OCI-M2 (cell line): Measurements from ENCODE around the gene SSC5D.
A peak's percentile ranks its signal among the peaks of the same experiment; 100 is the strongest.
"Not testable (repeated sequence)": the region's sequence is repeated elsewhere in the genome, so short reads cannot be mapped to it uniquely, and the experiment has no call there.

Source experiments
- DNase-seq: peaks from one replicate; lab custom pipeline; 2025; ENCODE audit not compliant: unreplicated experiment; lab: John Stamatoyannopoulos, UW

Gene SSC5D

DNA sequence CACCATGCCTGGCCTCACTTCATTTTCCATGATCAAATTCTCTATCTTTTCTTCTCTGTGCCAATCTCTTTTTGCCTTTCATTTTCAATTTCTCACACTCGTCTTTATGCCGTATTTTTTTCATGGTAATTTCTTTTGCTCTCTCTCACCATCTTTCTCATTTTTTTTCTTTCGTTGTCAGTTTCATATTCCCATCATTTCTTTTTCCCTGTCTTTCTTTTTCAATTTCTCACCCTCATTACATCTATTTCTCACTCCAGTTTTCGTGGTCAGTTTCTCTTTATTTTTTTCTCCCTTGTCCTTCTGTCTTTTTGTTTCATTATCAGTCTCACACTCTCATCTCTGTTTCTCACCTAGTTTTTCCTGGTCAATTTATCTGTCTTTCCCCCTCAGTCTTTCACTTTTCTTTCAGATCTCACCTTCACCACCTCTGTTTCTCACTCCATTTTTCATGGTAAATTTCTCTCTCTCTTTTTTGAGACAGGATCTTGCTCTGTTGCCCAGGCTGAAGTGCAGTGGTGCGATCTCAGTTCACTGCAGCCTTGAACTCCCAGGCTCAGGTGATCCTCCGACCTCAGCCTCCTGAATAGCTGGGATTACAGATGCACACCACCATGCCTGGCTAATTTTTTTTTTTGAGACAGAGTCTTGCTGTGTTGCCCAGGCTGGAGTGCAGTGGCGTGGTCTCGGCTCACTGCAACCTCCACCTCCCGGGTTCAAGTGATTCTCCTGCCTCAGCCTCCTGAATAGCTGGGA is 14.1 kb downstream of the SSC5D start:
- no peak for DNase-seq

DNA sequence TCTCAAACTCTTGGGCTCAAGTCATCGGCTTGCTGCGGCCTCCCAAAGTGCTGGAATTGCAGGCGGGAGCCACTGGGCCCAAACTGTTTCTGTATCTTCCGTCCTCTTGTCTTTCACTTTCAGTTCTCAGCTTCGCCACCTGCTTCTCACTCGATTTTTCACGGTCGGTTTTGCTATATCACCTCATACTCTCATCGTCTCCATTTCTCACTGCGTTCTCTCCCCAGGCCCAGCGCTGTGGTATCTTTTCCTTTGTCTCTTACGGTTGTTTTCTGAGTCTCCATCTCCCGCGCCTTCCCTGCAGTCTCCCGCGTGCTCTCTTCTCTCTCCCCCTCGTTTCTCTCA is 14.9 kb downstream of the SSC5D start:
- no peak for DNase-seq

DNA sequence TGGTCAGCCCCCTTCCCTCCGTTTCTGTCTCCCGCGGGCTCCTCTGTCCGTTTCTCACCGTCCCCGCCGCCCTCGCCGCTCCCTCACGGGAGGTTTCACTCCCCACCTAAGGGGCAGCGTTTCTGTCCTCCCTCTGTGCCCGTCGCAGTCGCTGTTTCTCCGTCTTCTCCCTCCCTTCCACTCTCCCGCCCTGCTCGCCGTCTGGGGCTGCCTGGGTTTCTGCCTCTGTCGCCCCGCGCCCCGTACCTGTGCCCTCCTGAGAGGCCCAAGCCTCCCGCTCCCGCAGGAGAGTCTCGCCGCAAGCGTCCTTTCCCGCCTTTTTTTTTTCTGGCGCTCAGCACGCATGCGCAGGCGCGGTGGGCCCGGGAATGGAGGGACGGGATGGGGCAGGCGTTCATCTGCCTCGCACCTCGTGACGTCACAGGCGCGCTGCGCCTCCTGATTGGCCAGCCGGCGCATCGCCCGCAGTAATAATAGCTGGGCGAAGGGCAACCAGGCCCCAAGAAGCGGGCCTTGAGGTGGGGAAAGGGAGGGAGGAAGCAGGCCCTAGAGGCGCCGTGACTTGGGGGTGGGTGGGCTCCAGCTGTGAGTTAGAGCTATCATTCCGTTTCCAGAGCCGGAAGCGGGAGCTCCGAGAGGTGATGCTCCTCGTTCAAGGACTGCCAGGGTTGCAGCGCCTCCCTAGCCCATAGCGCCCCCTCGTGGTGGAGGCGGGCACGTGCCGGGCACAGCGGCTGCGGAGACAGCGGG is 15.4 kb downstream of the SSC5D start:
- peak; percentile 29 for DNase-seq

- DNase-seq = no peak
These were observed 16.0 kb downstream of the SSC5D start for GRCh38 chr19:55504252-55504603.

DNA sequence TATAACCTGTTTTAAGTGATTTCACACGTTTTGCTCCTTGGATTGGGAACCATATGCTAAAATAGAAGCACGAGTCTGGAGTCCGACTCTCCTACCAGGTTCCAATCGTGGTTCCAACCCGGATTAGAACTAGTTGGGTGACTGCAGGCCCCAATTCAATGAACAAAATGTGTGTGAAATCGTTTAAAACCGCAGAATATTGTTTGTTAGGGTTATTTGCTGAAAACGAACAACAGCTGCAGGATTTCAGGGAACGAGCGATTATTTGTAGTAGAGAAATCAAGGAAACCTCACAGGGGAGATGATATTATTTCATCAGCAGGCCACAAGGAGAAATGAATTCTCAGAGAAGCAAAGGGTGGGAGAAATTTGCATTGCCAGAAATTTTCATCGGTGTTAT is 16.7 kb downstream of the SSC5D start:
- no peak for DNase-seq

DNA sequence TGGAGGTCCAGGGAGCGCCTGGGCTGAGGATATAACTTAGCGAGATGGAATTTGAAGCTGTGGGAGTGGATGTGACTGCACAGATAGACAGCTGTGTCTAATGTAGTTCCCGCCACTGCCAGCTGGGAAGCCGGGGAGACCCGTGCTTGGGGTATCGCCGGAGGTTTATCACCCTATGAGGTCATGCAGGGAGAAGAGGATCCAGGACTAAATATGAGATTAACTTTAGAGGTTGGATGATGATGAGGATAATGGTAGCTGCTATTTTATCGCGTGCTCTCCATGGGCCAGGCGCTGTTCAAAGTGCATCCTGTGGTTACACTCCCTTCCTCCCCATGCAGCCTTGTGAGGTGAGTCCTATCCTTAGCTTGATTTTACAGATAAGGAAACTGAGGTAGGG is 19.9 kb downstream of the SSC5D start:
- no peak for DNase-seq

DNA sequence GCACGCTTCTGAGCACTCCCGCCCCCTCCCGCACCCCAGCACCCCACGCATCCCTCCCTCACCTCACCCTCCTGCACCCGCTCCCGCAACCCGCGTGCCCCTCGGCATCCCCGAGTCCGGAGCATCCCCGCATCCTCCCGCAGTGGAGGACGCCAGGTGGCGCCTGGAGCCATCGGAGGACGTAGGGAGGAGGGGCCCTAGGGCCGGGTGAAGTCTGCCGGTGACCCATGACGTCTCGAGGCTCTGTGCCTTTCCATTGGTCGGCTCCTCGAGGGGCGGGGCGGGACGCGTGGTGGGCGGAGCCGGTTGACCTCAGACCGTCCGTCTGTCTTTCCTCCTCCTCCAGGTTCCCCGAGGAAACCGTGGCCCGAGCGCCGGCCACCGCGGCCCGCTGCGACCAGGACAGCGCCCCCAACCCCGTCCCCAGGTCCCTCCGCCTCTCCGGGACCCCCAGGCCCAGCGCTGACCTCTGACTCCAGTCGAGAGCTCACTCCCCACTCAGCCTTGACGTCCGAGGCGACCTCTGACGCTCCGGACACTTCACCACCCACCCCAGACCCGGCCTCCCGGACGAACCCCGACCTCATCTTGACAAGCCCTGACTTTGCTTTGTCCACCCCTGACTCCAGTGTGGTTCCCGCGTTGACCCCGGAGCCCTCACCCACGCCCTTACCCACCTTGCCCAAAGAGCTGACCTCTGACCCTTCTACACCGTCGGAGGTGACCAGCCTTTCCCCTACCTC is 28.8 kb downstream of the SSC5D start:
- DNase-seq = peak; percentile 93

GRCh38 chr19:55519451-55520311 is 31.4 kb downstream of the SSC5D start:
- no peak for DNase-seq

- no peak for DNase-seq
These were observed 32.6 kb downstream of the SSC5D start for GRCh38 chr19:55520691-55521292.

GRCh38 chr19:55525289-55526101 is 37.3 kb downstream of the SSC5D start:
- no peak for DNase-seq

- no peak for DNase-seq
These were observed 38.3 kb downstream of the SSC5D start for GRCh38 chr19:55526216-55527196.

GRCh38 chr19:55527197-55528029 is 39.2 kb downstream of the SSC5D start:
- no peak for DNase-seq

GRCh38 chr19:55528030-55528803 is 40.0 kb downstream of the SSC5D start:
- DNase-seq = no peak

DNA sequence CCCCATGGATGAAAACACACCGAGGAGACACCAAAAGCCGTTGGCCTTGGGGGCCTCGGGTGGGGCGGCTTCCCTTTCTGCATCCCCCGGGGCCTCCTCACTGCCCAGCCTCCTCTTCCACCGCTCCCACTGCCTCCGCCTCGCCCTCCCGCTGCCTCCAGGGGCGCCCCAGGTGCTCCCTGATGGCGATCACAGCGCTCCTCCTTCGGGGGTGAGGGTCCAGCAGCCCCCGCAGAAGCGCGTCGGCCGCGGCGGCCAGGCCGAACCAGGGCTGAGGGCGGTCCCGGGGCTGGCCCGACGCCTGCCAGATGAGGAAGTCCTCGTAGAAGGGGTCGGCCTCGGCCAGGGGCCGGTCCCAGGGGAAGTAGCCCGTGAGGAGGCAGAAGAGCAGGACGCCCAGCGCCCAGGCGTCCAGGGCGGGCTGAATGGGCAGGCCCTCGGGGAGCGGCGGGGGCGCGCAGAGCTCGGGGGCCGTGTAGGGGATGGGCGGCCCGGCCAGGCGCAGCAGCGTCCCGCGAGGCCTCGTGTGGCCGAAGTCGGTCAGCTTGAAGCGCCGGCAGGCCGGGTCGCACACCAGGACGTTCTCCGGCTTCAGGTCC is 41.5 kb downstream of the SSC5D start:
- no peak for DNase-seq

DNA sequence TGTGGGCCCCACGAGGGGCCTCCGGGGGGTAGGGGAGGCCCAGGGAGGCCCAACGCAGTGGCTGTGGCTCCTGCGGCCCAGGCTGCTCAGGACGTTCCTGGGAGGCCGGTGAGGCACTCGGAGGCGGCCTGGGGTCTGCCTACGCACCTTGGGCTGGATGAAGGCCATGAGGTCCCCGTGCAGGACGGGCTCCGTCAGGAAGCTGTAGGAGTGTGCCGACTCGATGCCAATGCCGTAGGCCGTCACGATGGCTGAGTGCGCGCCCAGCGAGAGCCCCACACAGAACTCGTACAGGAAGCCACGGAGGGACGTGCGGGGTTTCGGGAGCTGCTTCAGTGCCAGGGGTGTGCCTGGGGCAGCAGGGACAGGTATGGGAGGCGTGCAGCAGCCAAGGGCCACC is 42.8 kb downstream of the SSC5D start:
- DNase-seq = no peak

DNA sequence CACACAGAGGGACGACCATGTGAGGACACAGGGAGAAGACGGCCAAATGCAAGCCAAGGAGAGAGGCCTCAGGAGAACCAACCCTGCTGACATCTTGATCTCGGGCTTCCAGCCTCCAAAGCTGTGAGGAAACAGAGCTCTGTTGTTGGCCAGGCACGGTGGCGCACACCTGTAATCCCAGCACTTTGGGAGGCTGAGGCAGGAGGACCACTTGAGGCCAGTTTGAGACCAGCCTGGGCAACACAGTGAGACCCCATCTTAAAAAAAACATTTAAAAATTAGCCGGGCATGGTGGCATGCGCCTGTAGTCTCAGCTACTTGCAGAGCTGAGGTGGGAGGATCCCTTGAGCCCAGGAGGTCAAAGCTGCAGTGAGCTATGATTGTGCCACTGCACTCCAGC is 46.0 kb downstream of the SSC5D start:
- not testable (repeated sequence) for DNase-seq
